Stimulated activated CD8-positive, alpha-beta memory T cell treated with anti-CD3 and anti-CD28 coated beads, Interleukin-4, amount 100 ng/mL, for 48 hours (primary cell): ENCODE results near the gene TJP1.
"Not testable (repeated sequence)": the region's sequence is repeated elsewhere in the genome, so short reads cannot be mapped to it uniquely, and the experiment has no call there.

Experiments used
- DNase-seq: peaks from one replicate; pipeline ENCODE4 v3.0.0-alpha.2; 2020

TJP1 gene

GRCh38 chr15:29792426-29793159 lies 29.7 kb downstream of the TJP1 start:
- DNase-seq, result no peak

- DNase-seq, result no peak
These were observed 31.7 kb downstream of the TJP1 start for GRCh38 chr15:29790607-29791006.

GRCh38 chr15:29789871-29790270 lies 32.4 kb downstream of the TJP1 start:
- DNase-seq, result no peak

GRCh38 chr15:29788433-29789034 lies 33.7 kb downstream of the TJP1 start:
- no peak for DNase-seq

- DNase-seq, result no peak
These were observed 34.5 kb downstream of the TJP1 start for GRCh38 chr15:29787767-29788166.

GRCh38 chr15:29785642-29786041 lies 36.6 kb downstream of the TJP1 start:
- DNase-seq, result no peak

GRCh38 chr15:29785136-29785535 lies 37.1 kb downstream of the TJP1 start:
- no peak for DNase-seq

GRCh38 chr15:29784413-29784812 lies 37.9 kb downstream of the TJP1 start:
- DNase-seq, result no peak

- not testable (repeated sequence) for DNase-seq
These were observed 39.5 kb downstream of the TJP1 start for GRCh38 chr15:29782816-29783215.

GRCh38 chr15:29778382-29778781 lies 43.9 kb downstream of the TJP1 start:
- DNase-seq, result no peak

- no peak for DNase-seq
These were observed 45.4 kb downstream of the TJP1 start for GRCh38 chr15:29776859-29777258.

GRCh38 chr15:29774900-29775299 lies 47.4 kb downstream of the TJP1 start:
- no peak for DNase-seq

GRCh38 chr15:29773816-29774215 lies 48.5 kb downstream of the TJP1 start:
- no peak for DNase-seq

- DNase-seq, result no peak
These were observed 49.3 kb downstream of the TJP1 start for GRCh38 chr15:29773000-29773399.

- no peak for DNase-seq
These were observed 51.5 kb downstream of the TJP1 start for GRCh38 chr15:29770796-29771195.

- DNase-seq, result no peak
These were observed 56.3 kb downstream of the TJP1 start for GRCh38 chr15:29765898-29766527.

- DNase-seq, result no peak
These were observed 56.9 kb downstream of the TJP1 start for GRCh38 chr15:29765234-29765841.

- DNase-seq, result no peak
These were observed 62.7 kb downstream of the TJP1 start for GRCh38 chr15:29759596-29759995.

- no peak for DNase-seq
These were observed 65.7 kb downstream of the TJP1 start for GRCh38 chr15:29756358-29757267.

GRCh38 chr15:29754009-29754408 lies 68.3 kb downstream of the TJP1 start:
- not testable (repeated sequence) for DNase-seq

- DNase-seq, result no peak
These were observed 68.8 kb downstream of the TJP1 start for GRCh38 chr15:29753506-29753905.

- no peak for DNase-seq
These were observed 71.5 kb downstream of the TJP1 start for GRCh38 chr15:29750754-29751153.
